Stimulated activated CD8-positive, alpha-beta memory T cell treated with anti-CD3 and anti-CD28 coated beads, Interleukin-4, amount 100 ng/mL, for 4 hours (primary cell): ENCODE data around the gene TMEM109.

ENCODE experiments used
- DNase-seq, 2 donors: peaks; one replicate each; pipeline ENCODE4 v3.0.0-alpha.2; 2020; ENCODE audit warnings: low read depth in 2 of 2, low spot score in 1 of 2

TMEM109 gene

DNA sequence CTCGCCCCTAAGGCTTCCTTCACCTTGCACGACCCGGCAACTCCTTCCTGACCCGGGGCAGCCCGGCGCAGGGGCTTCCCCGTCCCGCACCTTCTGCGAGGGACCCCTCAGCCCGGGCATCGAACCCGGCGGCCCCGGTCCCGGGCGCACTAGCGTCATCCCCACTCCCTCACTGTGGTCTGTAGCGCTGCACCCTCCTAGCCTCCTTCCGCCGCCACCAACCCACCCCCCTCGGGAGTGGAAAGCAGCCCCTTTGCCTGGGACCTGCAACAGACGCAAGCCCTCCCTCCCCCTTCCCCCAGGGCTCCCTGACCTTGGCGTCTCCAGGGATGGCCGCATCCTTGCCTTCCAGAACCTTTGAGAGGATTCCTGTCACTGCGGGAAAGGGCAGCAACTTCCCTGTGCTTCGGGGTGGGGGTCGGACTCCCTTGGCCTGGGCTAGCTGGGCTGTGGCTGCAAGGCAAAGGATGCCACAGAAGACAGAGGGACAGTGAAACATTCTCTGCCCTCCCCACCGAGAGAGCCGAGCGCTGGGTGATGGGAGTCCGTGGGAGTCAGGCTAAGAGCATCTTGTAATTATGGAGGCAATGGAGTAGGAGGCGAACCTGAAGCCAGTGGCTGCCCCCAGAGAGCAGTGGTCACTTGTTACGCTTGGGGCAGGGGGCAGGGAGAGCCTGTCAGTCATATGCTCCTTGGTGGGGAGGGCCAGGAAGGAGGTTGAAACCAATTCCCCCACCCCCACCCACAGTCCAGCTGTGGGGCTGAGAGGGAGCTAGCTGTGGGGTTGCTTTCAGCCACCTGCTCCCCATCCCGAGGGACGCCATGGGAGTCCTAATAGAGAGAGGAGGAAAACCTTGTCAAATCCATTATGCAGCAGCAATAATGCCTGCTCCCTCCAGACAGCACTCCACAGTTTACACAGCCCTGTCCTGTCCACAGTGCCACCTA, 11.2 kb downstream of the TMEM109 start:
- no peak for DNase-seq

DNA sequence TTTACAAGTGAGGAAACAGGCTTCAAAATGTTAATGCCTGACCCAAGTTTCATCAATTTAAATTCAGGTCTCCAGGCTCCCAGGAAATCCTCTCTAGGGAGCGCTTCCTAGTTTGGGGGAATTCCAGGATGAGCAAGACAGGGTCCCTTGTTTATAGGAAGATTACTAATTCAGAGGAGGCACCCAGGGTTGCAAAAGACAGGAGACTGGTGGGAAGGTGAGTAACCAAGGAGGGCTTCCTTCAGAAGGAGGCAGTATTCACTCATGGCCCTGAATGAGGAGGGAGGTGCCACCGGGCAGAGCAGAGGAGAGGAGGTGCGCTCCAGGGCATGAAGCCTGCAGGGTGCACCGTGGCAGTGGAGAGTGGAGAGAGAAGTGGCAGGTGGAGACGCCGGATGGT, 11.9 kb downstream of the TMEM109 start:
- no peak for DNase-seq

DNA sequence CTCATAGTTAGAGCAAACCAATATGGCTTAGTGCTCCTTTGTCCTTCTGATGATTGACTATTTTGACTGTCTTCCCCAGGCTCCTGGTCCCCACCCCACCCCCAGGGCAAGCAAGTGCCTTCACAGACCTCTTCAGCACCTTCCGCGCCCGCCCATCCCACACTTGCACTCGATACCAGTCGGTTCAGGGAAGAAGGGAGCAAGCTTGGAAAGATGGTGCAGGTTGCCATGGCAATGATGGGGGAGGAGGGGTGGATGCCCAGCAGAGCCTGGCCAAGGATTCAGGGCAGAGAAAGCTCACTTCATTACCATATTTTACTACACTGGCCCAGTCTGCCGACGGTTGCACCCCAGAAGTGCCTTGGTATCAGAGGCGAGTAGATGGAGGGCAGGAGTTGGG, 12.5 kb downstream of the TMEM109 start:
- DNase-seq = no peak

DNA sequence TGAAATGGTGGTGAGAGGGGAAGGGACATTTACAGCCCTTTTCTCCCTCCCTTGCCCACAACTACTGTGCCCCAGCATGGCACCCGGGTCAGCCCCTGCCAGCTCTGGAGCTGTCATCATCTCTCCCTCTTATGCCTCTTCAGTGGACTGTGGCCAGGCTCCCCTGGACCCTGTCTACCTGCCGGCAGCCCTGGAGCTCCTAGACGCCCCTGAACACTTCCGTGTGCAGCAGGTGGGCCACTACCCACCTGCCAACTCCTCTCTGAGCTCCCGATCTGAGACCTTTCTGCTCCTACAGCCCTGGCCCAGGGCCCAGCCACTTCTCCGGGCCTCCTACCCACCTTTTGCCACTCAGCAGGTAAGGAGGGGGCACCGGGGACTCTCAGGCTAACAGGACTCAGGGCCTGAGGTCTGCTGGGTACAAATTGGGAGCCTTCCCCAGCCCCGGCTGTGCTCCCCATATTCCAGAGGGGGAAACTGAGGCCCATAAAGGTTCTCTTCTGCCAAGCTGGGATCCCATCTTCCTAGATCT, 13.2 kb downstream of the TMEM109 start:
- no peak for DNase-seq

DNA sequence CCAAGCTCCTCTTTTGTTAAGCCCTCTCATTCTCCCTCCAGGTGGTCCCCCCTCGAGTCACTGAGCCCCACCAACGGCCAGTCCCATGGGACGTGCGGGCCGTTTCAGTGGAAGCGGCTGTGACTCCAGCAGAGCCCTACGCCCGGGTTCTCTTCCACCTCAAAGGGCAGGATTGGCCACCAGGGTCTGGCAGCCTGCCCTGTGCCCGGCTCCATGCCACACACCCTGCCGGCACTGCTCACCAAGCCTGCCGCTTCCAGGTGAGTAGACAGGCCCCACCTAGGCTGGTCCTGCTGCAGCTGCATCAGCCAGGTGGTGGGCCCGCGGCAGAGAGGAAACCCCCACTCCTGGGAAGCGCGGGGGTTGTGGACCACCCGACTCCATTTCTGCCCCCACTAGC, 13.6 kb downstream of the TMEM109 start:
- no peak for DNase-seq

DNA sequence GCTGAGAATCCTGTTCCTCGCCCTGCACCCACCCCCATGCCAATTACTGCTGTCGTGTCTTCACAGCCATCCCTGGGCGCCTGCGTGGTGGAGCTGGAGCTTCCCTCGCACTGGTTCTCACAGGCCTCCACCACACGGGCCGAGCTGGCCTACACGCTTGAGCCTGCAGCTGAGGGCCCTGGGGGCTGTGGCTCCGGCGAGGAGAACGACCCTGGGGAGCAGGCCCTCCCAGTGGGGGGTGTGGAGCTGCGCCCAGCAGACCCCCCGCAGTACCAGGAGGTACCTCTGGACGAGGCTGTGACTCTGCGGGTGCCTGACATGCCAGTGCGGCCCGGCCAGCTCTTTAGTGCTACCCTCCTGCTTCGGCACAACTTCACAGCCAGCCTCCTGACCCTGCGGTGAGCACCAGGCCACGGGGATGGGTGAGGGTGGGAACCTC, 14.6 kb downstream of the TMEM109 start:
- DNase-seq = no peak

DNA sequence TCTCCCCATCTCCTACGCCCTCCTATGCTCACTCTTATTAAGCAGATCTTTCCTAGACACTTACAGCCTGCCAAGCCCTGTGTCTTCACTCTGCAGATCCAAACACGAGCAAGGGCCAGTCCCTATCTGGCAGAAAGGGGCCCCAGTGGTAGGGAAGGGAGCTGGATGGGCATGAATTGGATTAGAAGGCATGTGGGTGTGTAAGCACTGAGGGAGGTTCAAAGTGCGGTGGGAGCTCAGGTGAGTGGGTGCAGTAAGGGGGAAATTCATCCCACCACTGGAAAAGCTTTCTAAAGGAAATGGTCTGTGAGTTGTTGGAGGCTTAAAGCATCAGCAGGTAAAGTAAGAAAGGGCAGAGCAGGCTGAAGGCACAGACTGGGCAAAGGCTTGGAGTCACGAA, 15.8 kb downstream of the TMEM109 start:
- DNase-seq = no peak

DNA sequence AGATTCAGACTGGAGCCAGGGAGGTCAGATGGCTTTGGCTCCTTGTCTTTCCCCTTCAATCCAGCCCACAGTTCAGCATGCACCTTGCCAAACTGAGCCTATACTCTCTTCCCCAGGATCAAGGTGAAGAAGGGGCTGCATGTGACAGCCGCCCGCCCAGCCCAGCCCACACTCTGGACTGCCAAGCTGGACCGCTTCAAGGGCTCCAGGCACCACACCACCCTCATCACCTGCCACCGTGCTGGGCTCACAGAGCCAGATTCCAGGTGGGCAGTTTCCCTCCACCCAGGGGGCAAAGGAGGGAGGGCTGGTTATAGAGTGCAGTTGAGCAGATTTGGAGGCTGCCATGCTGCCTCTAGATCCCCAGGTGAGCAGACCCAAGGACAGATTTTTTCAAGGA, 16.4 kb downstream of the TMEM109 start:
- no peak for DNase-seq

DNA sequence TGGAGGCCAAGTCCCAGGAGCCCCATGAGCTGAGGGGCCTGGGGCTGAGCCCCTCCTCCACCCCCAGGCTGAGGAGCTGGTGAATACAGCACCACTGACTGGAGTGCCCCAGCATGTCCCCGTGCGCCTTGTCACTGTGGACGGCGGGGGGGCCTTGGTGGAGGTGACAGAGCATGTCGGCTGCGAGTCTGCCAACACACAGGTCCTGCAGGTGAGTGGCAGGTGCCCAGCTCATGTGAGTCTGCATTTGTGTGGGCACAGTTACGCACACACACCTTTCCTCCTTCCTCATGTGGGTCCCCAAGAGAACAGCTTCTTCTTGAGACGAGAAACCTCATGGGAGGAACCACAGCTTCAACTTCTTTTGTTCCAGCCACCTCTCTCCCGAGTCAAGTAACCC, 18.0 kb downstream of the TMEM109 start:
- no peak for DNase-seq

DNA sequence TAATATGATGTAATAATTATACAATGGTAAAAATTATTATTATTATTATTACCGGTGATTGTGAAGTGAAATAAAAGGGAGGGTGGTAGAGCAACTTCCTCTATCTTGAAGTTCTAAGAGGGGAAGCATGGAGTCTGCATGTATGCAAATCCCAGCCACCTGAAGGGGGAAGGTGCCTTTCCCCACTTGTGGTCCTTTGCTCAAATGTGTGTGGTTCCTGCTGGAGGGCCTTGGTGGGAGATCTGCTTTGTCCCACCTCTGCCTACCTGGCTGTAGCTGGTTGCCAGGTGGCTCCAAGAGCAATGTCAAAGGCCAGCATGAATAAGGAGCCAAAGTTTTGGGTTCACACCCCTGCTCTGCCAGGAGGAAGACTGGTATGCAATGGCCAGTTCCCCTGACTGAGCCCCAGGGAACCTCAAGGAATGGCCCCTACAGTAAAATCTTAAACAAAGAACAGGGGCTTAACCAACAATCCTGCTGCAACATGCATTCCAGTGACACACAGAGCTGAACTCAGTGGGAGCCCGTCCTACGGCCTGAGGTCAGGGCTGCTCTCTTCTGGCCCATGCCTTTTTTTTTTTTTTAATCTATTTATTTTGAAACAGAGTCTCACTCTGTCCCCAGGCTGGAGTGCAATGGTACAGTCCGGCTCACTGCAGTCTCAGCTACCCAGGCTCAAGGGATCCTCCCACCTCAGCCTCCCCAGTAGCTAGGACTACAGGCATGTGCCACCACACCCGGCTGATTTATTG, 18.8 kb downstream of the TMEM109 start:
- DNase-seq = no peak

DNA sequence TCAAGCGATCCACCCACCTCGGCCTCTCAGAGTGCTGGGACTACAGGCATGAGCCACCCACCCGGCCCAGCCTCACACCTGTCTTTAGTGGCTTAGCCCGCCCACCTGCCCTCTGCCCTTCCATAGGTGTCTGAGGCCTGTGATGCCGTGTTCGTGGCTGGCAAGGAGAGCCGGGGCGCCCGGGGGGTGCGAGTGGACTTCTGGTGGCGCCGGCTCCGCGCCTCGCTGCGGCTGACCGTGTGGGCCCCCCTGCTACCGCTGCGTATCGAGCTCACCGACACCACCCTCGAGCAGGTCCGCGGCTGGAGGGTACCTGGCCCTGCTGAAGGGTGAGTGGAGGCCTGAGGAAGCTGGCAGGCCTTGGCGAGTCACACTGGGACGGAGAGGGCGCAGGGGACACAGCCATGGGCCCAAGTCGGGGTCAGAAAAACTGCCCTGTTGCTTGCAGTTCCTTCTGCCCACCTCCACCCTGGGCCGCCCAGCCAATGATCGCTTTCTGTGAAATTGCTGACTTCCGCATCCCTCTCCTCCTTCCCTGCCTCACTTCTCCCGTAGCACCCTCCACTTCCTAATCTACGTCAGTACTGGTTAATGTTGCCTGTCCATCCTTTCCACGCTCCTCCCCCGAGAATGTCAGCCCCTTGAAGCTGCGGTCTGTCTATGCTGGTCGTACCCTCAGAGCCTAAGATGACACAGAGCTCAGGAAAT, 19.6 kb downstream of the TMEM109 start:
- DNase-seq = no peak

DNA sequence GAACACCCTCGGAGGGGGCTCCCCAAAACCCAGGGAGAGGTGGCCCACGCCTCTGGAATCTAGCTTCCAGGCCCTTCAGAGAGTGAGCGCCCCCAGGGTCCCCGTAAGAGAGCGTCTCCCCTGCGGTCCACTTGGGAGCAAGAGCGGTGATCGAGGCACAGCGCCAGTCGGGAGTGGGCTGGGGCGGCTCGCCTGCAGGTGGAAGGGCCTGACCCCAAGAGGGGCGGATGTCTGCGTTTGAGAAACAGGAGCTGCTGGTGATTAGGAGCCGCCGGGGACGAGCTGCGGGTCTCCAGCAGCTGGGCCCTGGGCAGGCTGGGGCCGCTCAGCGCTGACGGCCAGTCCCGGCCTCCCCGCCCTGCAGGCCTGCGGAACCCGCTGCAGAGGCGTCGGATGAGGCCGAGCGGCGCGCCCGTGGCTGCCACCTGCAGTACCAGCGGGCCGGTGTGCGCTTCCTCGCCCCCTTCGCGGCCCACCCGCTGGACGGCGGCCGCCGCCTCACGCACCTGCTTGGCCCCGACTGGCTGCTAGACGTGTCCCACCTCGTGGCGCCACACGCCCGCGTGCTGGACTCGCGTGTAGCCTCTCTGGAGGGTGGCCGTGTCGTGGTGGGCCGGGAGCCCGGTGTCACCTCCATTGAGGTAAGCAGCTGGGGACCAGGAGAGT, 20.3 kb downstream of the TMEM109 start:
- no peak for DNase-seq

DNA sequence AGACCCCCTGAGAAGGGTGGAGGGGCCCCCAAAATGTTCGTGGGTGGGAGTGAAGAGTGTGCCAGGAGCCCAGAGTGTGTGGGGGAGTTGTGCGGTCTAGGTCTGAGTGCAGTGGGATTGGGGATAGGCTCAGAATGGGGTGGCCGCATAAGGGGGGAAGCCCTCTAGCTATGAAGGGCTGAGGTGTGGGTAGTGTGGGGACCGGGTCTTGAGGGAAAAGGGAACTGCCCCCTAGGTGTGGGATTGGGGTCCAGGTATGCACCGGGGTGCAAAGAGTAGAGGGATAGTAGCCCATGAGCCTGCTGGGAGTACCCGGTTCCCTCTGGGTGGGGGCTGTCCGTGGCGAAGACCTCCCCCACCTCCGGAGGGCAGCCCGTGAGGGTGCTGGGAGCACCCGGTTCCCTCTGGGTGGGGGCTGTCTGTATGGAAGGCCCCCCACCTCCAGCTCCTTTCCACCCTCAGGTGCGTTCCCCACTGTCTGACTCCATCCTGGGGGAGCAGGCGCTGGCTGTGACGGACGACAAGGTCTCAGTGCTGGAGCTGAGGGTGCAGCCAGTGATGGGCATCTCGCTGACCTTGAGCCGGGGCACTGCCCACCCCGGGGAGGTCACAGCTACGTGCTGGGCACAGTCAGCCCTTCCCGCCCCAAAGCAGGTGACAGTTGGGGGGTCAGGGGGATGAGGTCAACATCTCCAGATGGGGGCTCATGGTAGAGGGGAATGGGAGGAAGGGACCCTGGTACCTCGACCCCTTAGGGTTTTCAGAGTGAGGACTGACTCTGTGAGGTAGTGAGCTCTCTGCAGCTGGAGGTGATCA, 21.0 kb downstream of the TMEM109 start:
- no peak for DNase-seq

DNA sequence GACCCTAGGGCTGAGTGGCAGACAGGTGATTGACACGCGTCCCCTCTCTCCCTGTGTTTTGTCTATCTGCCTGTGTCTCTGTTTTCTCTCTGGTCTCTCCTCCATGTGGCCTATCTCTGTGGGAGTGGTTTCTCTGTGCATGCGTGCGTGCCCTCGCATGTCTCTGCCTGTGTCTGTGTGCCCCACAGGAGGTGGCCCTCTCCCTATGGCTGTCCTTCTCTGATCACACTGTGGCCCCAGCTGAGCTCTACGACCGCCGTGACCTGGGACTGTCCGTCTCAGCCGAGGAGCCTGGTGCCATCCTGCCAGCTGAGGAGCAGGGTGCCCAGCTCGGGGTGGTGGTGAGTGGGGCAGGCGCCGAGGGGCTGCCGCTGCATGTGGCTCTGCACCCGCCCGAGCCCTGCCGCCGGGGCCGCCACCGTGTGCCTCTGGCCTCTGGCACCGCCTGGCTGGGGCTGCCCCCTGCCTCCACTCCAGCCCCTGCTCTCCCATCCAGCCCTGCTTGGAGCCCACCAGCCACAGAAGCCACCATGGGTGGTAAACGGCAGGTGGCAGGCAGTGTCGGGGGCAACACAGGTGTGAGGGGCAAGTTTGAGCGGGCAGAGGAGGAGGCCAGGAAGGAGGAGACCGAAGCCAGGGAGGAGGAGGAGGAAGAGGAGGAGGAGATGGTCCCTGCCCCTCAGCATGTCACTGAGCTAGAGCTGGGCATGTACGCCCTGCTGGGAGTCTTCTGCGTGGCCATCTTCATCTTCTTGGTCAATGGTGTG, 21.9 kb downstream of the TMEM109 start:
- no peak for DNase-seq

DNA sequence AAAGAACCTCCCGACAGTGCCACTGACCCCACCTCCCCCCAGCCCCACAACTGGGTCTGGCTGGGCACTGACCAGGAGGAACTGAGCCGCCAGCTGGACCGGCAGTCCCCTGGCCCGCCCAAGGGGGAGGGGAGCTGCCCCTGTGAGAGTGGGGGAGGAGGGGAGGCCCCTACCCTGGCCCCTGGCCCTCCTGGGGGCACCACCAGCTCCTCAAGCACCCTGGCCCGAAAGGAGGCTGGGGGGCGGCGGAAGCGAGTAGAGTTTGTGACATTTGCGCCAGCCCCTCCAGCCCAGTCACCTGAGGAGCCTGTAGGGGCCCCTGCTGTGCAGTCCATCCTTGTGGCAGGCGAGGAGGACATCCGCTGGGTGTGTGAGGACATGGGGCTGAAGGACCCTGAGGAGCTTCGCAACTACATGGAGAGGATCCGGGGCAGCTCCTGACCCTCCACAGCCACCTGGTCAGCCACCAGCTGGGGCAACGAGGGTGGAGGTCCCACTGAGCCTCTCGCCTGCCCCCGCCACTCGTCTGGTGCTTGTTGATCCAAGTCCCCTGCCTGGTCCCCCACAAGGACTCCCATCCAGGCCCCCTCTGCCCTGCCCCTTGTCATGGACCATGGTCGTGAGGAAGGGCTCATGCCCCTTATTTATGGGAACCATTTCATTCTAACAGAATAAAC, 22.6 kb downstream of the TMEM109 start:
- no peak for DNase-seq

DNA sequence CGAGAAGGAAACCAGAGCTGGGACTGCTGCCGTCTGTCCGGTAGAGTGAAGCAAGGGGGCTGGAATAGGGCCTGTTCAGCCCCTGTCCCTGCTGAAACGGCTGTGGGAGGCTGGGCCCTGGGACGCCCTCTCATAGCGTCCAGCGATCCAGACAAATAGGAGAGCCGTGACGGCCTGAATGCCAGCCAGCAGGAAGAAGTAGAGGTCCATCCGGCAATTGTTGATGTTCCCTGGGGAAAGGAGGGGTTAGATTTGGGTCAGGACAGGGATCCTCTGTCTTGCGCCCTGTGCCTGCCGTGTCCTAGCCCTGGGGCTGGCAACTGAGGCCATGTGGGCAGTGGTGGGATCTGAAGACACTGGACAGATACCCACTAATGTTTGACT, 23.2 kb downstream of the TMEM109 start:
- DNase-seq = no peak

DNA sequence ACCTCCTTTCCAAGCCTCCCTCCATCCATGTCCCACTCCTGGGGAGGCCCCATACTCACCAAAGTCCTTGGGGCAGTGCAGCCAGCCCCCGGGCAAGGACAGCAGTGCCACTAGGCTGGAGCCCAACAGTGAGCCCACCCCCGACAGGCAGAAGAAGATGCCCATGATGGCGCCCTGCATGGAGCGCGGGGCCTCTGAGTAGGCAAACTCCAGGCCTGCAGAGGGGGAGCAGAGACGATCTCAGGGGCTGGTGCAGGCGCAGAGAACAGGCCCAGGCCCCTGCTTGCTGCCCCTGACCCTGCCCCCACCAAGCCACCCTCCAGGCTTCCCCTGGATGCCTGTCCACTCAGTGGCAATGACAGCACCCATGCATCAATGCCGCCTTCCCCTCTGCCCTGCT, 23.9 kb downstream of the TMEM109 start:
- no peak for DNase-seq

DNA sequence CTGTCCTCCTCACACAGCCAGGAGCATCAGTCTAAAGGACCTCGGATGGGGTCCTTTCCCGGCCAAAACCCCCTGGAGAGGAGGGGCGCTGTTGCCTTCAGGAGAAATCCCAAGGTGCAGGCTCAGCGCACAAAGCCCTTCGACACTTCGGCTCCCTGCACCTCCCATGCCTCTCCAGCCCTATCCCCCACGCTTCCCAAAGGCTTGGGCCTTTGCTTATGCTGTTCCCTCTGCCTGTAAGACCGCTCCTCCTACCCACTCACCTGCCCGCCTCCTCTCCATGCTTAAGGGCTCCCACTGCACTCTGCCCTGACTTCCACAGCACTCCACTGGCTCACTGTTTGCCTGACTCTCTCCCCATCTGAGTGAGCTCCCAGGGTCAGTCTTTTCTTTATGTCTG, 24.5 kb downstream of the TMEM109 start:
- DNase-seq = no peak

DNA sequence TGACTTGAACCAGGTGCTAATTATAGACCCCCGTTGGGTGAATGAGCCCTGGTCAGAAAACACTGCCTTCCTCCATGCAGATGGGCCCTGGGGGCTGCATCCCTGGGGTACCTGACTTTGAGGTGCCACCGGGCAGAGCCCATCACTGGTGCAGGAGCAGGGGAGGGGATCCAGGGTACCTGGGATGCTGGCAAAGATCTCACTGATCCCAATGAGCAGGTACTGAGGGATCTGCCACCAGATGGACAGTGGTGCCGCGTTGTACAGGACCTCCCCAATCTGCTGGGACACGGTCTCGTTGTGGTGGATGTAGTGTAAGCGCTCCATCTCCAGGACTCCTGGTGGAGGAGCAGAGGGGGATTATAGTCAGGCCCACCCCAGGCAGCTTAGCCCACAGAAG, 25.3 kb downstream of the TMEM109 start:
- no peak for DNase-seq
